Stomach smooth muscle (tissue), 2 donors: ENCODE results near the gene TMEM144.
"Not testable (repeated sequence)": the region's sequence is repeated elsewhere in the genome, so short reads cannot be mapped to it uniquely, and the experiment has no call there.

Experiments used
- H3K27ac ChIP-seq: one replicate; pipeline ENCODE4 v1.7.0; 2013; ENCODE audit warnings: mild to moderate bottlenecking, low read length, inconsistent platforms
- H3K27me3 ChIP-seq, 2 donors: one replicate each; pipeline ENCODE4 v1.7.0; 2013; ENCODE audit warnings: low read length in 2 of 2; ENCODE audit not compliant: insufficient read depth in 2 of 2, control insufficient read depth in 1 of 2
- H3K36me3 ChIP-seq, 2 donors: one replicate each; pipeline ENCODE4 v1.7.0; 2013; ENCODE audit warnings: low read length in 2 of 2; ENCODE audit not compliant: control insufficient read depth in 2 of 2, insufficient read depth in 2 of 2
- H3K4me1 ChIP-seq: one replicate; pipeline ENCODE4 v1.7.0; 2013; ENCODE audit warnings: low read length; ENCODE audit not compliant: control insufficient read depth, insufficient read depth
- H3K4me3 ChIP-seq, 2 donors: one replicate each; pipeline ENCODE4 v1.7.0; 2013; ENCODE audit warnings: low read length in 2 of 2
- H3K9ac ChIP-seq, 2 donors: one replicate each; pipeline ENCODE4 v1.7.0; 2013; ENCODE audit warnings: low read length in 2 of 2, mild to moderate bottlenecking in 1 of 2
- H3K9me3 ChIP-seq, 2 donors: one replicate each; pipeline ENCODE4 v1.7.0; 2013; ENCODE audit warnings: low read length in 2 of 2; ENCODE audit not compliant: control insufficient read depth in 2 of 2
- donor health status: healthy.
- donor health status: Pancreatic carcinoma.

Gene TMEM144

DNA sequence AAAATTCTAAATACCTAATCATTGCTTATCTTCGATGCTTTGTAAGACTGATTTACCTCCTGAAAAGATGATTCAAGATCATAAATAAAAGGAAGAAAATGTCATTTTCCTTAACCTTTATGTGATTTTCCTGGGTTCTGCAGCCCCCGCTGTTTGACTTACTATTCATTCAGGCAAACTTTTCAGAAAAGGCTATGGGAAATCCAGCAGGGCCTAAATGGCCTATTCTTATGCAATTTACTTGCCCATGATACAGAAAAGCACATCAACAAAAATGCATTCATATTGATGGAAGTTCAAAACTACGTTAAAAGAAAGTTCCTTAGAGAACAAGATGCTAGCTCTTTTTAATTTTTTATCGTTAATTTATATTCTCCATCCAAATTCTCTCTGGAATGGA is 51.2 kb downstream of the TMEM144 start:
- no peak overlapping the region for H3K4me3 ChIP-seq
- no peak overlapping the region for H3K27ac ChIP-seq
- no peaks in the 10 kb centered on the region for H3K27me3 ChIP-seq
- no peak overlapping the region for H3K9ac ChIP-seq
- H3K4me1 ChIP-seq, result no peaks in the 10 kb centered on the region
- H3K36me3 ChIP-seq, result no peaks in the 10 kb centered on the region
- H3K9me3 ChIP-seq, result no peaks in the 10 kb centered on the region

DNA sequence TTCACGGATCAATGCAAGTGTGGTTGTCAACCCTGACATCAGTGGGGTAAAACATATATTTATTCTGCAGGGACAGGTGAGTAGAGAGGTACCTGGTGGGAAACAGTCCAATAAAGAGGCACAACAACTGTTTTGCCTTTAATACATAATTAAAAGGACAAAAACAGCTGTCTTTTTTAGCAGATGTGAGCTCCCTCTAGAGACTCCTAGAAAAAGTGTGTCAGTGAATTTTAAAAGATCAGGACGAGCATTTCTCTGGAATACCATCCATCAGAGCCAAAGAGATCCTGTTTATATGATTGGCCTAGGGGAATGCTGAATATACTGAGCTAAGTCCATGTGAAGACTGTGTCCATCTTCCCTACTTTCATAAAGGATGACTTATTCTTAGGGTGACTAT is 58.3 kb downstream of the TMEM144 start:
- Histone ChIP-seq H3K27me3 (no peaks in the 10 kb centered on the region), H3K9ac (no peak overlapping the region), H3K36me3 (no peaks in the 10 kb centered on the region), H3K4me3 (no peak overlapping the region), H3K27ac (no peak overlapping the region), H3K9me3 (no peaks in the 10 kb centered on the region), H3K4me1 (no peaks in the 10 kb centered on the region)

DNA sequence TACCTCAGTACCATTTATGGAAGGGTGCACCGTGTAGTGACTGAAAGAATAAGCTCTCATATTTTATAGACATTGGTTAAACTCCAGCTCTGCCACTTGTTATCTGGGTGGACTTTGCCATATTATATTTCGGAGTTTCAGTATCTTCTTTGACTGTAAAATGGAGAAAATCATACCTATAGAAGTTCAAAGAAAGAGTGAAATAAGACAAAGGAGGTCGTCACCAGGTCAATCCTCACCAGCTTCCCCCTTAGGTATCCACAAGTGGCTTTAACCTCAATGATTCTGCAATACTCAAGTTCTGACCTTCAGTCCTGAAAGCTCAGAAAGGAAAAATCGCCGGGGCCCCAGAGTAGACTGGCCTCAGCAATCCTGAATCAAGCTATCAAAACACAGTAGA is 64.3 kb downstream of the TMEM144 start:
- no peaks in the 10 kb centered on the region for H3K9me3 ChIP-seq
- no peaks in the 10 kb centered on the region for H3K4me1 ChIP-seq
- H3K27ac ChIP-seq, result no peak overlapping the region
- no peak overlapping the region for H3K4me3 ChIP-seq
- H3K36me3 ChIP-seq, result no peaks in the 10 kb centered on the region
- no peak overlapping the region for H3K9ac ChIP-seq
- no peaks in the 10 kb centered on the region for H3K27me3 ChIP-seq

GRCh38 chr4:158277558-158277957 is 67.3 kb downstream of the TMEM144 start:
- H3K9me3 ChIP-seq, result no peaks in the 10 kb centered on the region
- H3K4me1 ChIP-seq, result no peaks in the 10 kb centered on the region
- H3K36me3 ChIP-seq, result no peaks in the 10 kb centered on the region
- H3K4me3 ChIP-seq, result no peak overlapping the region
- H3K27me3 ChIP-seq, result no peaks in the 10 kb centered on the region
- H3K9ac ChIP-seq, result no peak overlapping the region
- no peak overlapping the region for H3K27ac ChIP-seq

GRCh38 chr4:158279052-158279451 is 68.8 kb downstream of the TMEM144 start:
- not testable (repeated sequence) for H3K27me3 ChIP-seq, H3K36me3 ChIP-seq, H3K9ac ChIP-seq, H3K4me3 ChIP-seq, H3K27ac ChIP-seq, H3K9me3 ChIP-seq, H3K4me1 ChIP-seq

- H3K27ac ChIP-seq, result no peak overlapping the region
- no peak overlapping the region for H3K4me3 ChIP-seq
- no peaks in the 10 kb centered on the region for H3K4me1 ChIP-seq
- H3K27me3 ChIP-seq, result no peaks in the 10 kb centered on the region
- H3K9me3 ChIP-seq, result no peaks in the 10 kb centered on the region
- H3K9ac ChIP-seq, result no peak overlapping the region
- H3K36me3 ChIP-seq, result no peaks in the 10 kb centered on the region
Observed at GRCh38 chr4:158280856-158281255, 70.6 kb downstream of the TMEM144 start.

DNA sequence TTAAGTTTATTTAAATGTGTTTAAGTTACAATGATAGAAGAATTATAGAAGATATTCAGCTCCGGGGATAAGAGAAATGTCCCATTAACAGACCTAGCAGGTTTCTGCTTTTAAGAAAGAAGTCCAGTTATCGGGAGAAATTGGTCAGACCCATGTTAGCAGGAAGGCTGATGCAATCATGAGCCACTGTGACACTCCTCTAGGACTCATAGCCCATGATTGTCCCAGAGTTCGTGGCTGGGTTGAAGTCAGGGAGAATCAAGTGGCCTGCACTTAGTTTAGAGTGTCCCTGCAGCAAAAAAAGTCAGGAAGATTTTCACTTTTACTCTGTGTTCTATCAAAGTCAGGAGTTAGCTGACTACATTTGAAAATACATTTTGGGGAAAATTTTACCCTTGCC is 72.0 kb downstream of the TMEM144 start:
- Histone ChIP-seq H3K36me3 (no peaks in the 10 kb centered on the region), H3K27me3 (no peaks in the 10 kb centered on the region), H3K4me1 (no peaks in the 10 kb centered on the region), H3K9ac (no peak overlapping the region), H3K4me3 (no peak overlapping the region), H3K9me3 (no peaks in the 10 kb centered on the region), H3K27ac (no peak overlapping the region)

- no peak overlapping the region for H3K27ac ChIP-seq
- no peaks in the 10 kb centered on the region for H3K27me3 ChIP-seq
- no peak overlapping the region for H3K9ac ChIP-seq
- H3K4me3 ChIP-seq, result no peak overlapping the region
- H3K36me3 ChIP-seq, result no peaks in the 10 kb centered on the region
- H3K9me3 ChIP-seq, result no peaks in the 10 kb centered on the region
- no peaks in the 10 kb centered on the region for H3K4me1 ChIP-seq
Observed at GRCh38 chr4:158285429-158286216, 75.3 kb downstream of the TMEM144 start.

DNA sequence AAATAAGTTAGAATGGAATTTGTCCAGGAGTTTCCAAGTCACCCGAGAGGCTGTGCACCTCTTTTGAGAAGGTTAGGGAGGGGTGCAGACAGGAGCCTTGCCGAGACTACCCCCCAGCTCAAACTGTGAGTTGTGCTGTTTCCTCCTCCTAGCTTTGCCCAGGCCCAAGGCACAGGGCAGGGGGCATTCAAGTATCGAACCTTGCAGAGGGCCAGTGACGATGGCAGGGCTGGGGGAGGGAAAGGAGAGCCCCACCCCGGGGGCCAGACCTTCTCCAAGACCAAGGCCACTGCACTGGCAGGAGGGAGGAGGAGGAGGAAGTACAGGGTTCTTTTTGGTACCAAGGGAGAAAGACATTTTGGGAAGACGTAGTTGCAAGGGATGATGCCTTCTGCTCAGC is 80.6 kb downstream of the TMEM144 start:
- no peak overlapping the region for H3K4me3 ChIP-seq
- no peak overlapping the region for H3K9ac ChIP-seq
- H3K36me3 ChIP-seq, result no peaks in the 10 kb centered on the region
- H3K27ac ChIP-seq, result no peak overlapping the region
- H3K4me1 ChIP-seq, result no peaks in the 10 kb centered on the region
- no peaks in the 10 kb centered on the region for H3K9me3 ChIP-seq
- no peaks in the 10 kb centered on the region for H3K27me3 ChIP-seq

- H3K9ac ChIP-seq, result no peak overlapping the region
- H3K36me3 ChIP-seq, result no peaks in the 10 kb centered on the region
- H3K27me3 ChIP-seq, result no peaks in the 10 kb centered on the region
- H3K27ac ChIP-seq, result no peak overlapping the region
- H3K4me3 ChIP-seq, result no peak overlapping the region
- H3K4me1 ChIP-seq, result no peaks in the 10 kb centered on the region
- H3K9me3 ChIP-seq, result no peaks in the 10 kb centered on the region
Observed at GRCh38 chr4:158291334-158292055, 81.2 kb downstream of the TMEM144 start.

- Histone ChIP-seq H3K4me3 (no peak overlapping the region), H3K9ac (no peak overlapping the region), H3K27me3 (no peaks in the 10 kb centered on the region), H3K4me1 (no peaks in the 10 kb centered on the region), H3K27ac (no peak overlapping the region), H3K9me3 (no peaks in the 10 kb centered on the region), H3K36me3 (no peaks in the 10 kb centered on the region)
Observed at GRCh38 chr4:158292156-158292555, 81.9 kb downstream of the TMEM144 start.
